Measurements from ENCODE around the gene FUZ.

DNA sequence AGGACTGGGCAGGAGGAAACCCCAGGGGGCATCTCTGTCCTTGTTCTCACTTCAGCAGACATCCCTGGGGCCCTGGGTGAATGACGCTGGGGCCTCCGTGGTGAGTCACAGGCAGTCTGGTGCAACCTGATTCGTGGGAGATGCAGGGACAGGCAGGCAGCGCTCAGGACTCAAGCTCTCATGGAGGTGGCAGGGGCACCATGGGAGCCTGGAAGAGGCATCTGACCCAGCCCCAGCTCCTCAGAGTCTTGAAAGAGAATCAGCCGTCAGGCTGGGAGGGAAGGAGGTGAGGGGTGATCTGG, 23.9 kb upstream of the FUZ start:
- TF ChIP-seq, protein P1, sequence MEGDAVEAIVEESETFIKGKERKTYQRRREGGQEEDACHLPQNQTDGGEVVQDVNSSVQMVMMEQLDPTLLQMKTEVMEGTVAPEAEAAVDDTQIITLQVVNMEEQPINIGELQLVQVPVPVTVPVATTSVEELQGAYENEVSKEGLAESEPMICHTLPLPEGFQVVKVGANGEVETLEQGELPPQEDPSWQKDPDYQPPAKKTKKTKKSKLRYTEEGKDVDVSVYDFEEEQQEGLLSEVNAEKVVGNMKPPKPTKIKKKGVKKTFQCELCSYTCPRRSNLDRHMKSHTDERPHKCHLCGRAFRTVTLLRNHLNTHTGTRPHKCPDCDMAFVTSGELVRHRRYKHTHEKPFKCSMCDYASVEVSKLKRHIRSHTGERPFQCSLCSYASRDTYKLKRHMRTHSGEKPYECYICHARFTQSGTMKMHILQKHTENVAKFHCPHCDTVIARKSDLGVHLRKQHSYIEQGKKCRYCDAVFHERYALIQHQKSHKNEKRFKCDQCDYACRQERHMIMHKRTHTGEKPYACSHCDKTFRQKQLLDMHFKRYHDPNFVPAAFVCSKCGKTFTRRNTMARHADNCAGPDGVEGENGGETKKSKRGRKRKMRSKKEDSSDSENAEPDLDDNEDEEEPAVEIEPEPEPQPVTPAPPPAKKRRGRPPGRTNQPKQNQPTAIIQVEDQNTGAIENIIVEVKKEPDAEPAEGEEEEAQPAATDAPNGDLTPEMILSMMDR (IDR thresholded peaks at IDR 0.05; ENCODE audit: poor library complexity, severe bottlenecking): no peak
- TF ChIP-seq EP300 (conservative IDR thresholded peaks at IDR 0.05; ENCODE audit: poor library complexity, severe bottlenecking) (no peak), TAF1 (IDR thresholded peaks at IDR 0.05; ENCODE audit: low read depth) (no peak), POLR2AphosphoS5 (IDR thresholded peaks at IDR 0.05) (no peak), EZH2 (IDR thresholded peaks at IDR 0.05; ENCODE audit: borderline replicate concordance, insufficient read depth, low read length, poor library complexity, severe bottlenecking) (no peak), SMC3 (conservative IDR thresholded peaks at IDR 0.05; ENCODE audit: poor library complexity) (no peak), RAD21 (conservative IDR thresholded peaks at IDR 0.05) (no peak)
- TF ChIP-seq, protein P2, sequence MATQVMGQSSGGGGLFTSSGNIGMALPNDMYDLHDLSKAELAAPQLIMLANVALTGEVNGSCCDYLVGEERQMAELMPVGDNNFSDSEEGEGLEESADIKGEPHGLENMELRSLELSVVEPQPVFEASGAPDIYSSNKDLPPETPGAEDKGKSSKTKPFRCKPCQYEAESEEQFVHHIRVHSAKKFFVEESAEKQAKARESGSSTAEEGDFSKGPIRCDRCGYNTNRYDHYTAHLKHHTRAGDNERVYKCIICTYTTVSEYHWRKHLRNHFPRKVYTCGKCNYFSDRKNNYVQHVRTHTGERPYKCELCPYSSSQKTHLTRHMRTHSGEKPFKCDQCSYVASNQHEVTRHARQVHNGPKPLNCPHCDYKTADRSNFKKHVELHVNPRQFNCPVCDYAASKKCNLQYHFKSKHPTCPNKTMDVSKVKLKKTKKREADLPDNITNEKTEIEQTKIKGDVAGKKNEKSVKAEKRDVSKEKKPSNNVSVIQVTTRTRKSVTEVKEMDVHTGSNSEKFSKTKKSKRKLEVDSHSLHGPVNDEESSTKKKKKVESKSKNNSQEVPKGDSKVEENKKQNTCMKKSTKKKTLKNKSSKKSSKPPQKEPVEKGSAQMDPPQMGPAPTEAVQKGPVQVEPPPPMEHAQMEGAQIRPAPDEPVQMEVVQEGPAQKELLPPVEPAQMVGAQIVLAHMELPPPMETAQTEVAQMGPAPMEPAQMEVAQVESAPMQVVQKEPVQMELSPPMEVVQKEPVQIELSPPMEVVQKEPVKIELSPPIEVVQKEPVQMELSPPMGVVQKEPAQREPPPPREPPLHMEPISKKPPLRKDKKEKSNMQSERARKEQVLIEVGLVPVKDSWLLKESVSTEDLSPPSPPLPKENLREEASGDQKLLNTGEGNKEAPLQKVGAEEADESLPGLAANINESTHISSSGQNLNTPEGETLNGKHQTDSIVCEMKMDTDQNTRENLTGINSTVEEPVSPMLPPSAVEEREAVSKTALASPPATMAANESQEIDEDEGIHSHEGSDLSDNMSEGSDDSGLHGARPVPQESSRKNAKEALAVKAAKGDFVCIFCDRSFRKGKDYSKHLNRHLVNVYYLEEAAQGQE (IDR thresholded peaks at IDR 0.05; ENCODE audit: borderline replicate concordance): no peak

All from neural cell (in vitro differentiated cells).